IMR-90 (cell line): ENCODE measurements around the gene LRRC37B. TPM values are rescaled to one million over a fixed set of nuclear protein-coding genes. Genes with fewer than 3 reads are reported as not detected.
"Not testable (repeated sequence)": the region's sequence is repeated elsewhere in the genome, so short reads cannot be mapped to it uniquely, and the experiment has no call there.

Source experiments
- ATAC-seq: fragments of 200-7000 bp; cut with Tn5 transposase; 2 replicates; pipeline ENCODE4 v1.9.1; 2020; ENCODE audit warnings: low read depth, mild to moderate bottlenecking, moderate library complexity
- BruUV-seq: library from RNA; stranded (reverse); fragments of 400-500 nt; replicated peaks from 2 replicates; lab custom pipeline; 2021; lab: Mats Ljungman, UMichigan
- CTCF ChIA-PET: fragments of 300-600 bp; formaldehyde crosslinking; extraction: SDS; loops from one replicate; lab custom pipeline; 2021; ENCODE audit warnings: antibody characterized with exemption; lab: Yijun Ruan, JAX
- POLR2A ChIA-PET: fragments of 300-600 bp; sonication (Branson Sonifier 250); formaldehyde crosslinking; loops from one replicate; lab custom pipeline; 2022; ENCODE audit warnings: antibody characterized with exemption; ENCODE audit not compliant: unreplicated experiment; lab: Charles Lee
- DNase-seq: peaks from one replicate; pipeline ENCODE4 v3.0.0; 2013
- H2AFZ ChIP-seq: replicated peaks from 2 replicates; pipeline ENCODE3; 2013; ENCODE audit warnings: low read length, mild to moderate bottlenecking; ENCODE audit not compliant: poor library complexity
- H2AK5ac ChIP-seq: 2 replicates; pipeline ENCODE4 v1.6.1; 2013; ENCODE audit warnings: low read depth, low read length, inconsistent platforms
- H2AK9ac ChIP-seq: replicated peaks from 2 replicates; pipeline ENCODE3; 2013; ENCODE audit warnings: mild to moderate bottlenecking, low read depth, low read length, moderate library complexity; ENCODE audit not compliant: poor library complexity
- H2BK120ac ChIP-seq: 2 replicates; pipeline ENCODE4 v1.6.1; 2013; ENCODE audit warnings: low read depth, low read length, inconsistent platforms
- H2BK15ac ChIP-seq: 3 replicates; pipeline ENCODE4 v1.6.1; 2013; ENCODE audit warnings: low read depth, low read length, inconsistent platforms
- H2BK20ac ChIP-seq: 2 replicates; pipeline ENCODE4 v1.6.1; 2013; ENCODE audit warnings: low read depth, mild to moderate bottlenecking, inconsistent platforms, low read length, moderate library complexity
- H2BK5ac ChIP-seq: 2 replicates; pipeline ENCODE4 v1.6.1; 2013; ENCODE audit warnings: mild to moderate bottlenecking, low read depth, low read length, inconsistent platforms; ENCODE audit not compliant: poor library complexity, severe bottlenecking
- H3K14ac ChIP-seq: replicated peaks from 2 replicates; pipeline ENCODE4 v1.6.1; 2013; ENCODE audit warnings: low read depth, low read length, inconsistent platforms
- H3K18ac ChIP-seq: 2 replicates; pipeline ENCODE4 v1.6.1; 2013; ENCODE audit warnings: low read depth, low read length, control low read depth
- H3K23ac ChIP-seq: 2 replicates; pipeline ENCODE4 v1.6.1; 2013; ENCODE audit warnings: low read depth, low read length, inconsistent platforms
- H3K27ac ChIP-seq: 2 replicates; pipeline ENCODE4 v1.5.1; 2013; ENCODE audit warnings: mild to moderate bottlenecking, control low read depth, low read length; ENCODE audit not compliant: insufficient read depth
- H3K27me3 ChIP-seq: 2 replicates; pipeline ENCODE4 v1.6.1; 2013; ENCODE audit warnings: low read length; ENCODE audit not compliant: control insufficient read depth, insufficient read depth
- H3K36me3 ChIP-seq: 2 replicates; pipeline ENCODE4 v1.6.1; 2013; ENCODE audit warnings: low read length, mixed read lengths; ENCODE audit not compliant: control insufficient read depth, insufficient read depth
- H3K4ac ChIP-seq: 2 replicates; pipeline ENCODE4 v1.6.1; 2013; ENCODE audit warnings: low read depth, low read length, inconsistent platforms
- H3K4me1 ChIP-seq: 2 replicates; pipeline ENCODE4 v1.6.1; 2013; ENCODE audit warnings: low read length, mixed read lengths; ENCODE audit not compliant: control insufficient read depth, insufficient read depth
- H3K4me2 ChIP-seq: 2 replicates; pipeline ENCODE4 v1.6.1; 2013; ENCODE audit warnings: low read depth, mild to moderate bottlenecking, control low read depth, low read length, moderate library complexity
- H3K4me3 ChIP-seq: 2 replicates; pipeline ENCODE4 v1.5.1; 2013; ENCODE audit warnings: low read depth, mild to moderate bottlenecking, control low read depth, low read length, moderate library complexity; ENCODE audit not compliant: insufficient read depth
- H3K56ac ChIP-seq: 2 replicates; pipeline ENCODE4 v1.6.1; 2013; ENCODE audit warnings: low read length, inconsistent platforms; ENCODE audit not compliant: insufficient read depth; ENCODE audit errors: extremely low read depth
- H3K79me1 ChIP-seq, 2 experiments: 2 replicates each; pipeline ENCODE4 v1.6.1; 2013; ENCODE audit warnings: low read length in 2 of 2, inconsistent platforms in 1 of 2, low read depth in 1 of 2
- H3K9ac ChIP-seq: 2 replicates; pipeline ENCODE4 v1.6.1; 2013; ENCODE audit warnings: low read depth, low read length, control low read depth
- H3K9me1 ChIP-seq: 2 replicates; pipeline ENCODE4 v1.6.1; 2013; ENCODE audit warnings: low read length, inconsistent platforms; ENCODE audit not compliant: insufficient read depth
- H3K9me3 ChIP-seq: 2 replicates; pipeline ENCODE4 v1.6.1; 2013; ENCODE audit warnings: low read length; ENCODE audit not compliant: control insufficient read depth, insufficient read depth
- H4K20me1 ChIP-seq: 2 replicates; pipeline ENCODE4 v1.6.1; 2013; ENCODE audit warnings: low read length, inconsistent platforms; ENCODE audit not compliant: insufficient read depth
- H4K5ac ChIP-seq: 2 replicates; pipeline ENCODE4 v1.6.1; 2013; ENCODE audit warnings: mild to moderate bottlenecking, low read depth, low read length, control low read depth
- H4K8ac ChIP-seq, 2 experiments: 2 replicates each; pipeline ENCODE4 v1.6.1; 2013; ENCODE audit warnings: low read depth in 2 of 2, low read length in 2 of 2, control low read depth in 1 of 2, inconsistent platforms in 1 of 2
- H4K91ac ChIP-seq: 2 replicates; pipeline ENCODE4 v1.6.1; 2013; ENCODE audit warnings: low read depth, low read length, inconsistent platforms; ENCODE audit not compliant: insufficient read depth
- WGBS, 2 experiments: methylation state at CpG; one replicate each; pipeline versions ENCODE4 v1.1.5 to v1.1.7; 2013; ENCODE audit warnings: missing lambda C conversion rate in 2 of 2; ENCODE audit not compliant: insufficient read length in 1 of 2; ENCODE audit errors: extremely low coverage in 2 of 2; 5-methylcytosine and 5-hydroxymethylcytosine counted together
- dilution Hi-C: fragments of 300-500 bp; cut with HindIII; formaldehyde crosslinking; loops from one replicate; pipeline ENCODE4 v1.14.3; 2018; ENCODE audit warnings: low sequenced_read_pairs; ENCODE audit not compliant: unreplicated experiment
- in situ Hi-C: fragments of 300-500 bp; cut with MboI; formaldehyde crosslinking; loops from 3 replicates; pipeline ENCODE4 v1.14.3; 2019; ENCODE audit warnings: low sequenced_read_pairs, inconsistent platforms, mixed read lengths
- intact Hi-C: fragments of 100-400 bp; cut with micrococcal nuclease; formaldehyde crosslinking; loops from 2 replicates; pipeline ENCODE4 v1.10.0; 2022
- polyA plus RNA-seq, 3 experiments: library from polyadenylated mRNA; depleted of rRNA; stranded (reverse); fragments of >200 nt; gene quantifications; 2 replicates each; pipeline ENCODE4 v1.2.3, GENCODE V29; 2012; ENCODE audit warnings: low replicate concordance in 1 of 3
- total RNA-seq: library from RNA; depleted of rRNA; stranded (reverse); fragments of >200 nt; gene quantifications from 2 replicates; pipeline ENCODE4 v1.2.3, GENCODE V29; 2012

The LRRC37B gene
- total and polyA plus RNA-seq, 2 of the 4 experiments (the other 2 are of a cell fraction), result 4.3 to 7.2 TPM

DNA sequence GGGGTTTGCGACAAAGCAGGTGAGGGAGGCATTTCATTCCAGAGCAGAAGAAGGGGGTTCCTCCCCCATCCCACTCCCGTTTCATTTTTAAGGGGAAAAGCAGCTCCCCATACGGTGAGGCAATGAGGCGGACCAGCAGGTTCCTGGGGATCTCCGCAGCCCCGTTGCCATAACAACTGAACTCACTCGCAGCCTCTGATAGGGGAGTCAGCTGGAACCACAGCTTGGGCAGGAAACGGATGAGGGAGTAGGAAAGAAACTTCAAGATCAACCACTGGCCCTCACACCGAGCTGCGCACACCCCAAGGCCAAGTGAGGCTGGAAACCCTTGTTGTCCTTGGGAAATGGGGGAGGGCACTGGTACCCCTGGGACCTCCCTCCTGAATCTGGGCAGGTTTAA lies 72.6 kb downstream of the LRRC37B start:
- H4K8ac ChIP-seq, result 0 out of 4 replicates have a peak overlapping the region, but pooled peaks of 1 of the 2 experiments have one; percentile 42
- H3K23ac ChIP-seq, BruUV-seq, H3K36me3 ChIP-seq, H3K56ac ChIP-seq, H3K9ac ChIP-seq, in situ Hi-C loops, H3K27me3 ChIP-seq, H2AK5ac ChIP-seq, H2AFZ ChIP-seq, CTCF ChIA-PET, H3K9me3 ChIP-seq, H4K91ac ChIP-seq, H3K4me1 ChIP-seq, H2BK5ac ChIP-seq, H2BK120ac ChIP-seq, dilution Hi-C loops, H2AK9ac ChIP-seq, H3K27ac ChIP-seq, H3K18ac ChIP-seq, H2BK15ac ChIP-seq, H3K79me1 ChIP-seq, H2BK20ac ChIP-seq, H3K14ac ChIP-seq, H3K9me1 ChIP-seq, H3K4ac ChIP-seq, H4K20me1 ChIP-seq, H3K4me2 ChIP-seq, POLR2A ChIA-PET, intact Hi-C loops, H4K5ac ChIP-seq, H3K4me3 ChIP-seq: not testable (repeated sequence)
- no CpG with 5 or more reads among the region's 10 CpGs for WGBS, 2 experiments
- DNase-seq (peak; percentile 78), ATAC-seq (peak; percentile 46)

DNA sequence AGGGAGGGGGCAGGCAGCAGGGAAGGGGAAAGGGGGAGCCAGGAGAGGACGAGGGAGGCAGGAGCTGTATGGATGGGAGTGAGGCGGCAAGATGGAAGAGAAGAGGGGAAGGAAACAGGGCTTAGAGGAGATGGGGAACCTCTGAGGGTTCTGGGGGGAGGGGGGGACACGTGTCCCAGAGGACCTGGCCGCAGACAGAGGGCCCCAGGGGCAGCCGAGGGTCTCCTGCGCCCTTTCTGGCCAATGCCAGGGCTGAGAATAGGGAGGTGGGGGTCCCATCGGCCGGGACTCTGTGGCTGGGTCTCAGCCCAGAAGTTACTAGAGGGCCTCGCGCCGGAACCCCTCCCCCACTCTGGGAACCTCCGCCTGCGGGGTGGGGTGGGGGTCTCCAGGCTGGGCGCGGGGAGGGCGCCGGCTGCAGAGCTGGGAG lies 76.4 kb downstream of the LRRC37B start:
- H3K4me2 ChIP-seq, H2BK15ac ChIP-seq: not testable (repeated sequence)

More for the DNA sequence above, 76.4 kb downstream of the LRRC37B start:
- H3K27me3 ChIP-seq, H3K4me1 ChIP-seq, H3K36me3 ChIP-seq, CTCF ChIA-PET, H3K9ac ChIP-seq, H3K4ac ChIP-seq, H4K20me1 ChIP-seq, H3K18ac ChIP-seq, POLR2A ChIA-PET, BruUV-seq, H2BK20ac ChIP-seq, H2AK9ac ChIP-seq, H4K91ac ChIP-seq, H3K9me1 ChIP-seq, intact Hi-C loops, H2AK5ac ChIP-seq, H3K14ac ChIP-seq, dilution Hi-C loops, H3K56ac ChIP-seq, DNase-seq, H3K9me3 ChIP-seq, in situ Hi-C loops, H2BK5ac ChIP-seq, H2BK120ac ChIP-seq, H3K23ac ChIP-seq, H3K27ac ChIP-seq, H3K79me1 ChIP-seq: not testable (repeated sequence)
- H4K5ac ChIP-seq, result peak overlapping the region; percentile 15; the same call in 1 of the 2 replicates
- 40% methylated on average over 1 of the region's 17 CpGs; no CpG with 5 or more reads in 1 of the 2 experiments for WGBS, 2 experiments
- peak overlapping the region; percentile 51; the same call in 1 of the 2 replicates for H3K4me3 ChIP-seq
- H2AFZ ChIP-seq, result peak overlapping the region; percentile 63
- ATAC-seq, result peak; percentile 56
- H4K8ac ChIP-seq, result peak overlapping the region; percentile 77 to 81; a peak in 2 of 4 replicates
